Inferior parietal cortex (tissue), 1 donor: ENCODE results near the gene CARNS1.
"Not testable (repeated sequence)": the region's sequence is repeated elsewhere in the genome, so short reads cannot be mapped to it uniquely, and the experiment has no call there.

Experiments used
- DNase-seq: peaks from one replicate; pipeline ENCODE4 v3.0.0-alpha.2; 2016; ENCODE audit errors: extremely low spot score

CARNS1 gene

DNA sequence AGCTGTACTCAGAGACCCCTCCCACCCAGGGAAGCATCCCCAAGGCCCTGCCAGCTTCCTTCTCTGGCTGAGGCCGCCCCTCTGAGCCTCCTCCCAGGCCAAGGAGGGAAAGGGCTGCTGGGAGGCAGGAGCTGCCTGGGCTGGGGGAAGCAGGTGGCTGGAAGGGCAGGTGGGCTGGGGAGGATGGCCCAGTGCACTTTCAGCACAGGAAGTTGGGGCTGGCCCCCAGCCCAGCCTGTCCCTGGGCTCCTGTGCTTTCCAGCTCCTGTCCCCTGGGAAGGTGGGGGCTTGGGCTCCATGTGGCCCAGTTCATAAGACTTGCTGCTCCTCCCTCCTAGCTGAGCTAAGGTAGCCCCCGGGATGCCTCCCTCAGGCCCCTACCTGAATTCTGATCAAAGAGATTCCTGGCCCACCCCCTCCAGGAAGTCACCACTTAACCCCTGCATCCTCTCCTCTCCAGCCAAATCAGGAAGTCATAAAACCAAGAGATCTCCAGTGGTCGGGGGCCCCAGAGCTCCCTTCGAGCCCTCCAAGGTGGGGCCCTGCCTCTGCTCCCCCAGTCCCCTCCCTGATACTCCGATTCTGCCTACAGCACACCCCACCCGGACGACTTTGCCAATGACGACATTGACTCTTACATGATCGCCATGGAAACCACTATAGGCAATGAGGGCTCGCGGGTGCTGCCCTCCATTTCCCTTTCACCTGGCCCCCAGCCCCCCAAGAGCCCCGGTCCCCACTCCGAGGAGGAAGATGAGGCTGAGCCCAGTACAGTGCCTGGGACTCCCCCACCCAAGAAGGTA lies 18.7 kb upstream of the CARNS1 start:
- DNase-seq = no peak

DNA sequence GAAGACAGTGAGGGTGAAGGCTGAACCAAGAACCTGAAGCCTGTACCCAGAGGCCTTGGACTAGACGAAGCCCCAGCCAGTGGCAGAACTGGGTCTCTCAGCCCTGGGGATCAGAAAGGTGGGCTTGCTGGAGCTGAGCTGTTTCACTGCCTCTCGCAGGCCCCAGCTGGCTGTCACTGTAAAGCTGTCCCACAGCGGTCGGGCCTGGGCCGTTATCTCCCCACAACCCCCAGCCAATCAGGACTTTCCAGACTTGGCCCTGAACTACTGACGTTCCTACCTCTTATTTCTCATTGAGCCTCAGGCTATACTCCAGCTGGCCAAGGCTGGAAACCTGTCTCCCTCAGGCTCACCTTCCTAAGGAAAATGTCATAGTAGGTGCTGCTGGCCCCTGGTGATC lies 17.9 kb upstream of the CARNS1 start:
- no peak for DNase-seq

GRCh38 chr11:67397986-67398660 lies 17.4 kb upstream of the CARNS1 start:
- DNase-seq = no peak

- DNase-seq = no peak
These were observed 16.6 kb upstream of the CARNS1 start for GRCh38 chr11:67398661-67399563.

- DNase-seq = no peak
These were observed 15.1 kb upstream of the CARNS1 start for GRCh38 chr11:67400251-67400941.

GRCh38 chr11:67400942-67401494 lies 14.5 kb upstream of the CARNS1 start:
- no peak for DNase-seq

DNA sequence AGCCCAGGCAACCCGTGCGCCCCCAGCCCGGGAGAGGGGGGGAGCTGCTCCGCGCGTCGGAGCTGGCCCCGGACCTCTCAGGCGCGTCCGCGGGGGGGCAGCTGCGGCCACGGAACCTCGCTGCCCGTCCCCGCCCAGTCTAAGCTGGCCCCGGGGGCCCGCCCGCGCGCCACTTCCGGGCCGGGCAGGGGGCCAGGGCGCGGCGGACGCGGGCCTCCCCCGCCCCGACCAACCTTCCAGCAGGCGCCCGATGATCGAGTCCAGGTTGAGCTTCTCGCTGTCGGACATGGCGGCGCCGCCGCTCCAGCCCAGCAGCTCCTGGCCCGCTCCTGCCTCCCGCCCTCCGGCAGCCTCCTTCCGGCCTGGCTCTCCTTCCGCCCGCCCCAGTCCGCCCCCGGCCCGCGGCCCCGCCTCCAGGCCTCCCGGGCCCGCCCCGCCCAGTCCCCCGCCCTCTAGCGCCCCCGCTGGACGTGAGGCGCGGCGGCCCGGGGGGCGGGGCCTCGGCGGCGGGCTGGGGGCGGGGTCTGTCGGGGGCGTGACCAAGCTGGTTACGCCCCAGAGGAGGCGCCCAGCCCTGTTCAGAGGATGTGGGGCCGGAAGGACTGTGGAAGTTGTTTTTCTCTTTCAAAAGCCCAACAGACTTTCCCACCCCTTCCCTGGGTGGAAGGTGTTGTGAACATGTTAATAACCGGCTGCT lies 13.8 kb upstream of the CARNS1 start, which contains the start of gene PPP1CA:
Gene PPP1CA, minus strand, starts transcription at position 364 of the 697 bp plus-strand sequence. Its CDS starts 76 bp downstream, at position 288.
- DNase-seq = peak; percentile 82

DNA sequence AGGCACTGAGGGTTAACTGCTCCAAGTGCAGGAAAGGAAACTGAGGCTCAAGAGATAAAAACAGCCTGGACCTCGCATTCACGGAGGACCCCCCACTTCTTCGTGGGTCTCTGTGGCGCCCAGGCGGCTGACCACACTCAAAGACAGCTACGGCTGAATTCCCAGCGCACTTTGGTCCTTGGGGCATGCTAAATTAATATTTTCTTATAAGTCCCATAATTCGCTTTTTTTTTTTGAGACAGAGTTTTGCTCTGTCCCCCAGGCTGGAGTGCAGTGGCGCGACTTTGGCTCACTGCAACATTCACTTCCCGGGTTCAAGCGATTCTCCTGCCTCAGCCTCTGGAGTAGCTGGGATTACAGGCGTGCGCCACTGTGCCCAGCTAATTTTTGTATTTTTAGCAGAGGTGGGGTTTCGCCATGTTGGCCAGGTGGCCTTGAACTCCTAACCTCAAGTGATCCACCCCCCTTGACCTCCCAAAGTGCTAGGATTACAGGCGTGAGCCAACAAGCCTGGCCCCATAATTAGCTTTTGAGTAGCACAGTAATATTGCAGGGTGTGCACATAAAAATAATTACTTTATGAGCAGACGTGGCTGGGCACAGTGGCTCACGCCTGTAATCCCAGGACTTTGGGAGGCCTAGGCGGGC lies 13.2 kb upstream of the CARNS1 start:
- DNase-seq = not testable (repeated sequence)

DNA sequence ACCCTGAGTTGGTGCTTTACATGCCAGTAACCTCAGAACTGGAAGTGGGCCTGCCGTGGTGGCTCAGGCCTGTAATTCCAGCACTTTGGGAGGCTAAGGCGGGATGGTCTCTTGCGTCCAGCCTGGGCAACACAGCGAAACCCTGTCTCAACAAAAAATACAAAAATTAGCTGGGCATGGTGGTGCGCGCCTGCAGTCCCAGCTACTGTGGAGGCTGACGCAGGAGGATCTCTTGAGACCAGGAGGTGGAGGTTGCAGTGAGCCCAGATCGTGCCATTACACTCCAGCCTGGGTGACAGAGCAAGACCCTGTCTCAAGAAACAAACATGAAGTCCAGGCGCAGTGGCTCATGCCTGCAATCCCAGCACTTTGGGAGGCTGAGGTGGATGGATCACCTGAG lies 12.4 kb upstream of the CARNS1 start:
- DNase-seq = not testable (repeated sequence)

GRCh38 chr11:67404515-67405195 lies 10.8 kb upstream of the CARNS1 start:
- DNase-seq = no peak

DNA sequence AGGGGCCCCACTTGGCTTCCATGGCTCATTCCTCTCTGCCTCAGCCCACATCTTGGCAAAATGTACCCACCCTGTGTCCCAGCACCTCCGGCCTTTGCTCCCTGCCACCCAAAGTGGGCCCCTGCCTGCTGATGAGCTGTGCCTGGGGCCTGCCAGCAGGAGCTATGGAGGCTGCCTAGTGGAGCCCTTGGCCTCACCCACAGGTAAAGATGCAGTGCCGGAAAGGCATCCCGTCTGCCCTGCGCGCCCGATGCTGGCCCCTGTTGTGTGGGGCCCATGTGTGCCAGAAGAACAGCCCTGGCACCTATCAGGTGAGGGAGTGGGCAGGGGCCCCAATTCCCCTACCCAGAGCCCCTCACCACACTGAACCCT lies 10.3 kb upstream of the CARNS1 start:
- DNase-seq = no peak

- no peak for DNase-seq
These were observed 9.7 kb upstream of the CARNS1 start for GRCh38 chr11:67405688-67406339.

GRCh38 chr11:67406420-67406968 lies 9.0 kb upstream of the CARNS1 start:
- no peak for DNase-seq

DNA sequence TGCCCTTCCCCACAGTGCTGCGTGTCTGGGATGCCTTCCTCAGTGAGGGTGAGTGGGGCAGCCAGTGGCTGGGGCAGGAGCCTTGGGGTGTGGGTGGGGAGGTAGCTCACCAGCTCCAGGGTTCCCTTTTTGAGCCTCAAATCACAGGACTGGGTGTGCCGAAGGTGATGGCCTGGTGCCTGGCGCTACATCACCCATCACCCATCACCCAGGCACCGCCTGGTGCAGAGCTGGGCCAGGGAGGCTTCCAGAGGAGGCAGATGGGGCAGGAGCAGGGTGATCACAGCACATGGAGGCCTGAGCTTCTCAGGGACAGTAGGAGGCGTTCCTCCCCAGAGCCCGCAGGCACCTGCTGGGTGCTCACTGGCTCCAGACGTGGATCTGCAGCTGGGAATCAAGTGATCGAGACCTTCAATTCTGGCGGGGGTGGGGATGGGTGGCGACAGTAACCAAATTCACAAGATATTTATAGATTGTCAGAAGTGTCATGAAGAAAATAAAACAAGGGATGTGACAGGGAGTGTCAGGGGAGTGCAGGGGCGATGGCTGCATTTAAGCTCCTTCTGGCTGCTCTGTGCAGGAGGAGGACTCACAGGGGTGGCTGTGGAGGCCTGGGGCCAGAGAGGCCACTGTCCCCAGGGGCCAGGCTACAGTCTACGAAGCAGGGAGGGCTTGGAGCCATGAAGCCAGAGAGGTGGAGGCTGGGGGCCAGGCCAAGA lies 8.3 kb upstream of the CARNS1 start:
- no peak for DNase-seq

DNA sequence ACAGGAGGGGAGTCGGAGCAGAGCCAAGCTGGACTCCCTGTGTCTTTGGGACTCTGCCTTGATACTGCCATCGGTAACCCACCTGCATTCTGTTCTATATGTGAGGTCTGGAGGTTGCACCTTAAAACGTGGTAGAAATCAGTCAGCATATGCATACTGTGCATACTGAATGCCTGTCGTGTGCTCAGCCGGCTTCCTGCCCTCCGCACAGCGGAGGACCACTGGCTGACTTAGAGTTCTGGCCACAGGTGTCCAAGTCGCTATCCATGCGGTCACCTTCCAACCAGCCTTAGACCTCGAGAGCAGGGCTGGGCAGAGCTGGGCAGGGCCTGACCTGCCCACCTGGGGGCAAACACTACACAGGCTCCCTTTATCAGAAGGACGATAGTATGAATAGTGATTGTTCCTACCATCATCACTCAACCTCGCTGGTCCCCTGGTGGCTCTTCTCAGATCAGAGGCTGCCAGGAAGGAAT lies 7.8 kb upstream of the CARNS1 start:
- no peak for DNase-seq

GRCh38 chr11:67408437-67409200 lies 6.9 kb upstream of the CARNS1 start:
- no peak for DNase-seq

GRCh38 chr11:67409261-67409666 lies 6.2 kb upstream of the CARNS1 start:
- DNase-seq = no peak
